ENCODE results near the gene ATG9A. TPM values are rescaled to one million over a fixed set of nuclear protein-coding genes. Genes with fewer than 3 reads are reported as not detected.

Gene ATG9A
- total RNA-seq, 1 donor from 2014 or later = 48.8 TPM

DNA sequence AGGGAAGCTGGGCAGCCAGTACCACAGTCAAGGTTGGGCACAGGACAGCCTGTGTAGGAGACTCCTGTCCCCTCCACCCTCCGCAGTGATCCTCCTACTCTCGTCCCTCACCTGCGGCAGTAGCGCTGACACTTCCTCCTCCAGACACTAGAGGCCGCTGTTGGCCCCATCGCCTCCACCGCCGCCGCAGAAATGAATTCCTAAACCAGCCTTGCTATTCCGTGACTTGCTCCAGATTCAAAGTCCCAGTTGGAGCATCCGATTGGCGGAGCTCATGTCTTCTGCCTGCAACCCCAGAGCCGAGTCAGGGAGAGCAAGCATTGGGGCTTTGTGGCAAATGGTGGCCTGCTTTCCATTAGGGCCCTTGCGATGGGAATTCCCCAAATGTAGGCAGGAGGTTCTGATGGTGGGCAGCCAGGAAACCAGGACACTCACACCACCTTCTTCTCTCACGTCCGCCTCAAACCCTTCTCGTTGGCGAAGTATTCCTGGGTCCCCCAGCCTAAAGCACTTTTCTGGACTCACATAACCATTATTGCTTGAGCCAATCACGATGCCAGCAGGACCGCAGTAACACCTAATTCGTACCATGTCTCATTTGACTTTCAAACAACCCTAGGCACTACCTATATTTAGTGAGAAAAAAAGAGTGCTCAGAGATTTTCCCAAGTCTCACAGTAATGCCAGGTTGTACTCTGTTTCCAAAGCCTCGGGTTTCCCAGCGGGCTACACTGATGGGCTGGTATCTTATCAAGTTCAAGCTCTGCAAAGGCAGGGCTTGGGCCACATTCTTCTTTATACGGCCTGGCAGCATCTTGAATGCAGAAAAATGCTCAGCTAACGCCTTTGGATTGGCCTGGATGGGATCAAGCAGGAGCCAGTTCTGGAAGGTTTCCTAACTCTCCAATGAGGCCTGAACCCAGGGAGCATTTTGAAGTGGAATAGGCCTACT lies 48.5 kb upstream of the ATG9A start:
- Histone ChIP-seq H3K4me2 (ENCODE audit: low read length) (peak overlapping the region; percentile 76), H3K27me3 (ENCODE audit: insufficient read depth, low read length) (no peaks in the 10 kb centered on the region), H3K79me2 (ENCODE audit: insufficient read depth, low read length) (peaks cover 13% of the 10 kb centered on the region), H4K20me1 (ENCODE audit: insufficient read depth, low read length) (peaks cover 4% of the 10 kb centered on the region), H2AFZ (ENCODE audit: low read depth, low read length) (peak overlapping the region; percentile 64), H3K4me1 (ENCODE audit: insufficient read depth, low read length) (peaks cover 42% of the 10 kb centered on the region), H3K9me3 (ENCODE audit: insufficient read depth, low read depth, low read length) (no peaks in the 10 kb centered on the region), H3K36me3 (ENCODE audit: insufficient read depth, low read length) (no peaks in the 10 kb centered on the region), H3K4me3 (ENCODE audit: insufficient read depth, low read depth, low read length) (peak overlapping the region; percentile 22), H3K9ac (ENCODE audit: low read length) (peak overlapping the region; percentile 83), H3K27ac (ENCODE audit: low read depth, low read length) (peak overlapping the region; percentile 92)
- H3K27ac Mint-ChIP-seq (ENCODE audit: unreplicated experiment) = peak overlapping the region; percentile 98
- DNase-seq (ENCODE audit: low read depth) (peak; percentile 60), FAIRE-seq (peak; percentile 20)
- H3K4me1 Mint-ChIP-seq (ENCODE audit: low read depth, unreplicated experiment) = peaks cover 48% of the 10 kb centered on the region
- TF ChIP-seq EZH2 (IDR thresholded peaks at IDR 0.05; ENCODE audit: insufficient read depth, low read length) = no peak
- TF ChIP-seq, protein P1, sequence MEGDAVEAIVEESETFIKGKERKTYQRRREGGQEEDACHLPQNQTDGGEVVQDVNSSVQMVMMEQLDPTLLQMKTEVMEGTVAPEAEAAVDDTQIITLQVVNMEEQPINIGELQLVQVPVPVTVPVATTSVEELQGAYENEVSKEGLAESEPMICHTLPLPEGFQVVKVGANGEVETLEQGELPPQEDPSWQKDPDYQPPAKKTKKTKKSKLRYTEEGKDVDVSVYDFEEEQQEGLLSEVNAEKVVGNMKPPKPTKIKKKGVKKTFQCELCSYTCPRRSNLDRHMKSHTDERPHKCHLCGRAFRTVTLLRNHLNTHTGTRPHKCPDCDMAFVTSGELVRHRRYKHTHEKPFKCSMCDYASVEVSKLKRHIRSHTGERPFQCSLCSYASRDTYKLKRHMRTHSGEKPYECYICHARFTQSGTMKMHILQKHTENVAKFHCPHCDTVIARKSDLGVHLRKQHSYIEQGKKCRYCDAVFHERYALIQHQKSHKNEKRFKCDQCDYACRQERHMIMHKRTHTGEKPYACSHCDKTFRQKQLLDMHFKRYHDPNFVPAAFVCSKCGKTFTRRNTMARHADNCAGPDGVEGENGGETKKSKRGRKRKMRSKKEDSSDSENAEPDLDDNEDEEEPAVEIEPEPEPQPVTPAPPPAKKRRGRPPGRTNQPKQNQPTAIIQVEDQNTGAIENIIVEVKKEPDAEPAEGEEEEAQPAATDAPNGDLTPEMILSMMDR (IDR thresholded peaks at IDR 0.05; ENCODE audit: insufficient read depth, low read depth, low read length) = peak; percentile 78
- peak overlapping the region; percentile 64 for H3K4me3 Mint-ChIP-seq (ENCODE audit: unreplicated experiment)
- H3K36me3 Mint-ChIP-seq (ENCODE audit: low read depth, unreplicated experiment) = peaks cover 12% of the 10 kb centered on the region
- no peaks in the 10 kb centered on the region for H3K27me3 Mint-ChIP-seq (ENCODE audit: low read depth, unreplicated experiment)
- H3K9me3 Mint-ChIP-seq (ENCODE audit: unreplicated experiment) = no peaks in the 10 kb centered on the region

DNA sequence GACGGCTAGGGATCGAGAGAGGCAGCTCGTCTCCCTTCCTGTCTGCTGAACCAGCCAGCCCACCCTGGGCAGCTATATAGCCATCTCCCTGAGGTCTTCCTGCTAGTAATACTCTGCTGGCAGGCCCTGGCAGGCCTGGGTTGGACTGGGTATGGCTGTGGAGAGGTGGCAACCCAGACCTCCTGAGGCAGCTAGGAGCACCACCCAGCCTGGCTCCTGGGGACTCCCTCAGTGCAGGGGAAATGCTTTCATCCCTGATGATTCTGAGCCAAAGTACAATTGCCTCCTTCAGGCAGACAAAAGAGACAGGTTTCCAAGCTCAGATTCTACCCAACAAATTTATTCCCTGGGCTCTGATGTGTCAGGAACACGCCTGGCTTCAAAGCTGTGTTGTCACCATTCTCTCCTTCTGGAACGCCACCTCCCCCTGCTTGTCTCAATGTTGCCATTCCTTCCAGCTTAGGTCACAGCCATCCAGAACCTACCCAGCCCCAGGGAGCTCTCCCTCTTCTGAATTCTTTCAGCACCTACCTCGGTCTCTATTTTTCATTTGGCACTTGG lies 45.0 kb upstream of the ATG9A start:
- peak overlapping the region; percentile 98 for H3K27ac Mint-ChIP-seq (ENCODE audit: unreplicated experiment)
- peak overlapping the region; percentile 8 for H3K4me3 ChIP-seq (ENCODE audit: insufficient read depth, low read depth, low read length)
- H3K36me3 ChIP-seq (ENCODE audit: insufficient read depth, low read length) = no peaks in the 10 kb centered on the region
- H3K36me3 Mint-ChIP-seq (ENCODE audit: low read depth, unreplicated experiment) = no peaks in the 10 kb centered on the region
- H3K4me3 Mint-ChIP-seq (ENCODE audit: unreplicated experiment) = peak overlapping the region; percentile 58
- H3K27ac ChIP-seq (ENCODE audit: low read depth, low read length) = peak overlapping the region; percentile 97
- peaks cover under 1% of the 10 kb centered on the region for H3K27me3 Mint-ChIP-seq (ENCODE audit: low read depth, unreplicated experiment)
- no peaks in the 10 kb centered on the region for H4K20me1 ChIP-seq (ENCODE audit: insufficient read depth, low read length)
- peak overlapping the region; percentile 35 for H2AFZ ChIP-seq (ENCODE audit: low read depth, low read length)
- H3K79me2 ChIP-seq (ENCODE audit: insufficient read depth, low read length) = no peaks in the 10 kb centered on the region
- no peaks in the 10 kb centered on the region for H3K9me3 ChIP-seq (ENCODE audit: insufficient read depth, low read depth, low read length)
- peak; percentile 83 for DNase-seq (ENCODE audit: low read depth)
- peaks cover 31% of the 10 kb centered on the region for H3K4me1 Mint-ChIP-seq (ENCODE audit: low read depth, unreplicated experiment)
- peaks cover 33% of the 10 kb centered on the region for H3K4me1 ChIP-seq (ENCODE audit: insufficient read depth, low read length)
- H3K9ac ChIP-seq (ENCODE audit: low read length) = peak overlapping the region; percentile 83
- FAIRE-seq = peak; percentile 86
- H3K4me2 ChIP-seq (ENCODE audit: low read length) = peak overlapping the region; percentile 79
- no peaks in the 10 kb centered on the region for H3K27me3 ChIP-seq (ENCODE audit: insufficient read depth, low read length)
- no peaks in the 10 kb centered on the region for H3K9me3 Mint-ChIP-seq (ENCODE audit: unreplicated experiment)
- TF ChIP-seq, protein P1 (IDR thresholded peaks at IDR 0.05; ENCODE audit: insufficient read depth, low read depth, low read length) = no peak
- TF ChIP-seq EZH2 (IDR thresholded peaks at IDR 0.05; ENCODE audit: insufficient read depth, low read length) = no peak

Measured in astrocyte (in vitro differentiated cells and primary cell).